ENCODE results near the gene OR9Q1.
"Not testable (repeated sequence)": the region's sequence is repeated elsewhere in the genome, so short reads cannot be mapped to it uniquely, and the experiment has no call there.

The OR9Q1 gene

GRCh38 chr11:58023435-58023931 is at the start of gene OR9Q1:
Gene OR9Q1, plus strand, starts transcription at chr11:58023881. Its CDS starts 155,564 bp downstream, at chr11:58179445.
- DNase-seq: no peak

- DNase-seq: no peak
These were observed 49.5 kb upstream of the OR9Q1 start for GRCh38 chr11:57974132-57974531.

DNA sequence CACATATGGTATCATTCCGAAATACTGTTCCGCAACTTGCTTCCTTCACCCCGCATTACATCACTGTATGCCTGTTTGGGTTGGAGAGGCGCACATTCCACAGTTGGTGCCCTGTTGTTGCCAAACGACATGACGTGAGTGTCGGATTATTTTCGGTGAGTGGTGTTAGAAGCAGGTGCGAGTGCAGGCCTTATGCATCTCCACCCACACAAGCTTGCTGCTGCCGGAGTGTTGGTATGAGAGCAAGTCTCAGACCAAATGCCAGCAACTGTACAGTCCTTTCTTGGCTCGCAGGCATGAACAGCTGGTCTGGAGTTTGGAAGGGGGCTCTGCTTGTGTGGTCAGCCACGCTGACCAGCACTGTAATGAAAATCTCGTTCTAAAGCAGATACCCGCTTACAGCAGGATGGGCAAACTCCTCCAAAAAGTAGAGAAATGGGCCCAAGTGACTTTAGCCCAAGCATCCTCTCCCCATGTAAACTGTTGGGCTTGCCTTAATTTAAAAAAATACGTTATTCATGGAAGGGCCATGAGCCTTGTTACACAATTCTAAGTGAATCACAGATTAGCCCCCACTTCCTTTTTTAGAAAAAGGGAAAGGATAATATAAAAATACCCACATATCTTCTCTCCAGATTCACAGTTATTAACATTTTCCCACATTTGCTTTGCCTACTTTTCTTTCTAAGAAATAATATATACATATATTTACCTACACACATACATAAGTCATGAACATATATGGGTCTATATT is 48.7 kb upstream of the OR9Q1 start:
- no peak for DNase-seq

- DNase-seq: no peak
These were observed 46.0 kb upstream of the OR9Q1 start for GRCh38 chr11:57977709-57978108.

DNA sequence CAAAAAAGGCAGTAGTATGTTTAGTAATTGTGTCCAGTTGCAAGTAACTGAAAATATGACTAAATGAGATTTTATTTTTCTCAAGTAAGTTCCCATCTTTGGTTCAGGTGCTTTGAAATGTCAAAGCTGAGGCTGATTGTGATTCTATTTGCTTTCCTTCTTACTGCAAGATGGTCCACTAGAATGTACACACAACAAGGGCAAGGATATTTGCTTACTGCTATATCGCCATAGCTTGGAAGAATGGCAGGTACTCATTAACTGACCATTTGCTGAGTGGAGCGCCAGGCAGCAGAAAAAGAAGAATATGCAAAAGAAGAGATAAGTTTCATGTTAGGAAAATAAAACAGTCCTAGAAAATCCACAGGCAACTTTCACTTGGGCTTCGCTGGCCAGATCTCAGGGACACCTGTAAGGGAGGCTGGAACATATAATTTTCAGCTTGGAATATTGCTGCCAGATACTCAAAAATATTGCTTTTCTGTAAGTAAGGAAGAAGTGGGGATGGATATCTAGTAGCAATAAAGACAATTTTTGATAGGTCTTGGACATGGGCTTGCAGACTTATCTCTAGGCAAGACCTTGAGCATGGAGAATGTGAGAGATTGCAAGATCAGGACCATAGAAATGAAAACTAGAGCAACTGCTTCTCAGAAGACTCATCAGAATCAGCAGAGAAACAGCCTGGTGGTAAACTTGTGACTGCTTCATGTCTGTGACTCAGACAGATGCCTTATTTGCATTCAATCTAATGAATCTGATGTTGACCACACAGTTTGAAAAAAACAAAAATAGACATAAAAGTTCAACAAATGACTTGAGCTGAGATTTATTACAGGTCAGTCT is 44.8 kb upstream of the OR9Q1 start:
- DNase-seq: no peak

- no peak for DNase-seq
These were observed 44.1 kb upstream of the OR9Q1 start for GRCh38 chr11:57979532-57980079.

DNA sequence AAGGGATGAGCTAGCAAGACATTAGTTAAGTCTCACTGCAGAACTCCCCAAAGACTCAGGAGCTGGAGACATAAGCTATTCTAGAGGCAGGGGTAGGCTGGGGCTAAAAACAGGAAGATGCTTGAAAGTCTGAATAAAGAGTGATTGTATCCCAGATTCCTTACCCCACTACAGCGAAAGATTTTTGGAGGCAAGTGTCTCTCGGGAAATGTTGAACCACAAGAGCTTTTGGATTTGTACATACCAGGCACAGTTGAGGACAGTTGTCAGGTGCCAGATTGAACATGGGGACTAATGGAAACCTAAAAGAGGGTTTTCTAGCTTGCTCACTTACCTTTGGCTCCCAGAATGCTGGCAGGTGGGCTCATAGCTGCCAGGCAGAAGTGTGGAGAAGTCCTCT is 43.5 kb upstream of the OR9Q1 start:
- no peak for DNase-seq

- DNase-seq: no peak
These were observed 42.1 kb upstream of the OR9Q1 start for GRCh38 chr11:57981536-57981935.

DNA sequence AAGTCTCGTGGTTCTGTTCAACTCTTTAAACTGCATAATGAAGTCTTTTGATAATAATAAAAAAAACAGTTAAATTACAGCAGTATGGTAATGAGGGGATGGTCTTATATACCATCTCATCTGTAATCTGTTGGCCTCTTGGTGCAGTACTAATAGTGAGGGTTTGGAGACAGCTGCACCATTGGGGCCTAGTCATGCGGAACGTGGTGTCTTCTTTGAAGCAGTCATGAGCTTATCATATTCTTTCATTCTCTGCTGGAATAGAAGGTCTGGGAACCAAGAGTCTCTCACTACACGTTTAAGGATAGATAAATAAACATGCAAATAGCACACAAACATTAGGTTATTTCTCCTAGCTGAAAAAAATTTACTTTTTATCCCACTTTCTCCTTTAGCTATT is 40.9 kb upstream of the OR9Q1 start:
- no peak for DNase-seq

- DNase-seq: no peak
These were observed 40.5 kb upstream of the OR9Q1 start for GRCh38 chr11:57983191-57983590.

DNA sequence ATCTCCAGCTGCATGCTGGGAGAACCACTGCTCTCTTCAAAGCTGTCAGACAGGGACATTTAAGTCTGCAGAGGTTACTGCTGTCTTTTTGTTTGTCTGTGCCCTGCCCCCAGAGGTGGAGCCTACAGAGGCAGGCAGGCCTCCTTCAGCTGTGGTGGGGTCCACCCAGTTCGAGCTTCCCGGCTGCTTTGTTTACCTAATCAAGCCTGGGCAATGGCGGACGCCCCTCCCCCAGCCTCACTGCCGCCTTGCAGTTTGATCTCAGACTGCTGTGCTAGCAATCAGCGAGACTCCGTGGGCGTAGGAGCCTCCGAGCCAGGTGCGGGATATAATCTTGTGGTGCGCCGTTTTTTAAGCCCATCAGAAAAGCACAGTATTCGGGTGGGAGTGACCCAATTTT is 24.2 kb upstream of the OR9Q1 start:
- not testable (repeated sequence) for DNase-seq

DNA sequence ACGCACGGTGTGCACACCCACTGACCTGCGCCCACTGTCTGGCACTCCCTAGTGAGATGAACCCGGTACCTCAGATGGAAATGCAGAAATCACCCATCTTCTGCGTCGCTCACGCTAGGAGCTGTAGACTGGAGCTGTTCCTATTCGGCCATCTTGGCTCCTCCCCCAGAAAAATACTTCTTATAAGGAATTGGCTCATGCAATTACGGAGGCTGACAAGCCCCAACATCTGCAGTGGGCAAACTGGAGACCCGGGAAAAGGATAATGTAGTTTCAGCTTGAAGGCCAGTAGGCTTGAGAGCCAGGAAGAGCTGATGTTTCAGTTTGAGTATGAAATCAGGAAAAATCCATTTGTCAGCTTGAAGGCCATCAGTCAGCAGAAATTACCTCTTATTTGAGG is 23.7 kb upstream of the OR9Q1 start:
- not testable (repeated sequence) for DNase-seq

- DNase-seq: no peak
These were observed 23.0 kb upstream of the OR9Q1 start for GRCh38 chr11:58000699-58001098.

DNA sequence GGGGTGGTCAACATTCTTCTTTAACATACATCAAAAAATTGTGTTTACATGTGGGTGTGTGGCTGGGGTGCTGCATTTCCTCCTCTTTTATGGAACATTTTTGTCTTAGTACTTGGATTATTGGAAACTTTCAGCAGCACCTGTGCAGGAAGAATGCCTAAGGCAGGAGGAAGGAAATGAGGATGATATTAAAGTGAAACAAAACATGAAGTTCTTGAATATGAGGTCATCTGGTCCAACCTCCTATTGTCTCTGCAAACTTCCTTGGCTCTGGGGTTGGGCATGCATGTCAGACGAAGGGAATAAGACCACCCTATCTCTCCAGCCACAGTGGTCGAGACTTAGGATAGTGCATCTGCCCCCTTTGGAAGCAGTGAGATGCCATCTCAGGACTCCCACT is 20.6 kb upstream of the OR9Q1 start:
- no peak for DNase-seq

- no peak for DNase-seq
These were observed 20.1 kb upstream of the OR9Q1 start for GRCh38 chr11:58003591-58003990.

- DNase-seq: no peak
These were observed 19.0 kb upstream of the OR9Q1 start for GRCh38 chr11:58004664-58005063.

DNA sequence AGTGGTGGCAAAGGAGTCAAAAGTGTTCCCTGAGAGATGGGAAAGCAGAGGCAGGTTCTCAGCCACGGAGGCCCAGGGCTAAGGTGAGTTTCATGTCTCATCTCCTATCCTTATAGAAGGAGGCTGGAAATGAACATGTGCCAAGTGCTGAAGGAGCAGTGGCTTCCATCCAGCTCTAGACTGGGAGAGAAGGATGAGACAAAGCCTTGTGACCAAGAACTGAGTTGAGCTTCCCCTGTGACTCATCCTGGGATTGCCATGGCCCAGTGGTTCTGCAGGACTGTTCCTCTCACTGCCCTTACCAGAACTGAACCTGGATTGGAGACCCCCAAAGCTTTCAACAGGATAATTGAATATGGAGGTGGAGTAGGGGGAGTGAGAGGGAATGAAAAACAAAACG is 16.7 kb upstream of the OR9Q1 start:
- DNase-seq: no peak

- DNase-seq: no peak
These were observed 11.9 kb upstream of the OR9Q1 start for GRCh38 chr11:58011771-58012170.

GRCh38 chr11:58024601-58025091 is 965 bp downstream of the OR9Q1 start:
- no peak for DNase-seq

GRCh38 chr11:58027341-58027740 is 3.7 kb downstream of the OR9Q1 start:
- DNase-seq: no peak

DNA sequence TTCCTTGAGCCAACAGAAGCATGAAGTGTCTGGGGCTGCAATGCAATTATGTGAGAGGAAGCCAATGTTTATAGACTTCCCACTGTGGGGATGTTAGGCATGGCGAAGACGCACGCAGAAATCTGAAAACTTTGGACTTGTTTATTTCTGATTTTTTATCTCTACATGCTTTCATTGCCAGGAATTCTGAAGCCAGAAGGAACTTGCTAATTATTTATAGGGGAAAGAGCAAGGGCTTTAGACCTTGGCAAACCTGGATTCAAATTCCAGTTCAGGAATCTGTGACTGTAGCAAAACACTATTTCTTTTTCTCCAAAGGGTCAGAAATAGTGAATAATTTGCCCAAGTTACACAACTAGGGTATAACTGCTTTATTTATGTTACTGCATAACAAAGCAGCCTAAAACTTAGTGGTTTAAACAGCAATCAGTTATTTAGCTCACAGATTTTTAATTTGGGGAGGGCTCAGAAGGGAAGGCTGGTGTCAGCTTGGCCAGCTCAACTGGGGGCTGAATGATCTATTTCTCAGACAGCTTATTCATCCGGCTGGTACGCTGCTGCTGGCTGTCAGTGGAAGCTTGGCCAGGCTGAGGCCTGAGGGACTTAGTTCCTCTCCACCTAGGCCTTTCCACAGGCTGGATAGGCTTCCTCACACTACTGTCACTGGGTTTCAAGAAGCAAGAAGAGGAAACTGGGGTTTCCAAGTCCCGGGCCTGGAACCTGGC is 5.2 kb downstream of the OR9Q1 start:
- DNase-seq: no peak

- no peak for DNase-seq
These were observed 7.0 kb downstream of the OR9Q1 start, which contains the start of gene OR6Q1 for GRCh38 chr11:58030653-58031052. Gene OR6Q1, plus strand, starts transcription at chr11:58030953. Its CDS starts 0 bp downstream, at chr11:58030953.

DNA sequence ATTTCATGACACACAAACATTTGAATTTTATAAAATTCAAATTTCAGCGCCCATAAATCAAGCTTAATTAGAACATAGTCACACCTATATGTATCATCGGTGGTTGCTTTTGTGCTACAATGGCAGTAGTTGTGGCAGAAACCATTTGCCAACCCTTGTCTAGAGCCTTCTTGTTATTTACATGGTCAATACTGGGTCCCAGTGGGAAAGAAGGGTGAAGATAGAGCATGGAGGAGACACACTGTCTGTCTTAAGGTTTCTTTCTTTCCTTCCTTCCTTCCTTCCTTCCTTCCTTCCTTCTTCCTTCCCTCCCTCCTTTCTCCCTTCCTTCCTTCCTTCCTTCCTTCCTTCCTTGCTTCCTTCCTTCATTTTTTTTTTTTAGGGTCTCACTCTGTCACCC is 10.8 kb downstream of the OR9Q1 start:
- no peak for DNase-seq
